Measurements from ENCODE around the gene AGPAT4.

The AGPAT4 gene

GRCh38 chr6:161110028-161110779, 163.7 kb downstream of the AGPAT4 start:
- no peak for DNase-seq (ENCODE audit: low read depth in 3 of 3)

DNA sequence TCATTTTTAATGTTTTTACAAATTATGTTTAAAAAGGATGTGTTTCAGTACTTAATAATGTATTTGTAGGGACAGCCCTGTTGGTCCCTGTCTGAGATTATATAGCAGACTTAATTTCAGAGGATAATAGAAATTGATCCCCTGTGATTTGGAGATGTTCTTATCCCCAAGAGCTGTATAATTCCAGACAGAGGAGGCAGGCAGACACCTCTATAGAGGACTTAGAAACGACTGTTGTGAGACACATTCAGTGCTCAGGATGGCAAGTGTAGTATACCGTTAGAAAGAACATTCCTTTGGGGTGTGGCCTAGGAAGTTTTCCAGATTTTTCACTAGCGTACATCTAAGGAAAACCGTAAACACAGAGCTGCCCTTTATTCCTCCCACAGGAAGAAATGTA, 164.5 kb downstream of the AGPAT4 start:
- no peak for DNase-seq (ENCODE audit: low read depth in 3 of 3)

GRCh38 chr6:161108916-161109315, 164.9 kb downstream of the AGPAT4 start:
- no peak for DNase-seq (ENCODE audit: low read depth in 3 of 3)

DNA sequence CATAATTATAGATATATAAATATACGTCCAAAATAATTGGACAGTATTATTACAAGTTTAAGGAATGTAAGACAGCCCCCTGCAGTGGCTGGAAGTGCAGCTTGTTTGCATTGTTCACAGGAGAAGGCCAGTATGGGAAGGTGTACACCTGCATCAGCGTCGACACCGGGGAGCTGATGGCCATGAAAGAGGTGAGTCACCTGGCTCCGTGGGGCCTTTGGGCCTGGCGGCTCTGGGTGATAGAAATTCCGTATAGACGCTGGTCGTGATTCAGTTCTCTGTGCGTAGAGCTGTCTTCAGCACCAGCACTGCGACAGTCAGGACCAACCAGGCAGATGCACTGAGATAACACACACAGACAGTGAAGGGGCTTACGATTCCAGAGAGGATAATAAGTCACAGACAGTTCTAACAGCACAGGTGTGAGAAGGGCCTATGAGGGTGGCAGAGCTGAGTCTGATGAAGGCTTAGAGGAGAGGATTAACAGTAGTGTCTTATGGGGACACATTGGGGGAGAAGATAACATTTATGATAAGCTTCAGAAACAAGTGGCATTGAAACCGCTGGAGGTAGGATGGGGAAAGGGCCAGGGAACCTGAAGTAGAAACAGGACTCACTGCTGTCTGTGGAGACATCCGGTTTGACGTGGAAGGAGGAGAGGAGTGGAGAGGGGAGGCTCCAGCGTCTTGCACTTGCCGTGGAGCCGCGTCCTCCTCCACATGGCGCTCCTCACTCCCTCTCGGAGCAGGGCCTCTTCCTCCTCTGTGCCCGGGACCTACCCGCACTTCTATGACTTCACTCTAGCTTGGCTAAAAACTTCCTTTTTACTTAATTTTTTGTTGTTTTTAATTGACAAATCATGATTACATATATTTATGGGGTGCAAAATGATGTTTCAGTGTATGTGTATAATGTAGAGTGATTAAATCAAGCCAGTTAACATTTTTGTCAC, 165.8 kb downstream of the AGPAT4 start:
- DNase-seq (ENCODE audit: low read depth in 3 of 3) = no peak

- no peak for DNase-seq (ENCODE audit: low read depth in 3 of 3)
These were observed 168.5 kb downstream of the AGPAT4 start for GRCh38 chr6:161105408-161105807.

GRCh38 chr6:161104966-161105365, 168.9 kb downstream of the AGPAT4 start:
- DNase-seq (ENCODE audit: low read depth in 3 of 3) = no peak

- no peak for DNase-seq (ENCODE audit: low read depth in 3 of 3)
These were observed 170.4 kb downstream of the AGPAT4 start for GRCh38 chr6:161103475-161103874.

- no peak for DNase-seq (ENCODE audit: low read depth in 3 of 3)
These were observed 172.3 kb downstream of the AGPAT4 start for GRCh38 chr6:161101517-161101916.

DNA sequence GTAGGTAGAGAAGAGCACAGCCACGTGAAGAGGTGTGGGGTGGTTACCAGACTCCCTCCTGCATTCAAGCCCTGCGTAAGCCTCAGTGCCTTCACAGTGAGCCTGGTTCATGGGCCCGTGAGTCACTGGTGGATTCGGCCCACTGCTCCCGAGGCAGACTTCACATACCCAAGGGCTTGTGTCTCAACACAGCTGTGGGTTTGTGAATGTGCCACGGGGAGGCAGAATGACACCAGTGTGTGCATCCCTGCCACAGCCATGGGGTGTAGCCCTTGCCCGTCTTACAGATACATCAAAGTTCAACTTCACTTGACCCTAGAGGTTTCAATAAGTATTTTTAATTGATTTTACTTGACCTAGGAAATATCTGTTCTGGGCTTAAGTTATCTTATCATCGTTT, 173.8 kb downstream of the AGPAT4 start:
- no peak for DNase-seq (ENCODE audit: low read depth in 3 of 3)

DNA sequence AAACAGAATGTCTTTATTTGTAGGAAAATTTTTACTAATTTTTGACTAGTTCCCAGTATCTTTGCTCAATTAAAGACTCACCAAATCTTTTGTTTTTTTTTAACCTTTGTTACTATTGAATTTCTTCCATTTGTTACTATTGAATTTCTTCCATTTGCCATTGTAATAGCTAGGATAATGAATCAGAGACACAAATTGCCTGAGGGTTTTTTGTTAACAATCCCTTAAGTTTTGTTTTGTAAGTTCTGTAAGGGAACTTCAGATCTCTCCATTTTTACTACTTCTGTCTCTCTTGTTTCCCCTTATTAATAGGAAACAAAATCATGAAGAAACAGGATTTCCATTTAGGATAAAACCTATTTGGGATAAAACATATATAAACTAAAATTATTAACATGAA, 177.9 kb downstream of the AGPAT4 start:
- DNase-seq (ENCODE audit: low read depth in 3 of 3) = no peak

GRCh38 chr6:161094955-161095354, 178.9 kb downstream of the AGPAT4 start:
- no peak for DNase-seq (ENCODE audit: low read depth in 3 of 3)

GRCh38 chr6:161091972-161092701, 181.7 kb downstream of the AGPAT4 start:
- no peak for DNase-seq (ENCODE audit: low read depth in 3 of 3)

GRCh38 chr6:161091151-161091550, 182.7 kb downstream of the AGPAT4 start:
- DNase-seq (ENCODE audit: low read depth in 3 of 3) = no peak

DNA sequence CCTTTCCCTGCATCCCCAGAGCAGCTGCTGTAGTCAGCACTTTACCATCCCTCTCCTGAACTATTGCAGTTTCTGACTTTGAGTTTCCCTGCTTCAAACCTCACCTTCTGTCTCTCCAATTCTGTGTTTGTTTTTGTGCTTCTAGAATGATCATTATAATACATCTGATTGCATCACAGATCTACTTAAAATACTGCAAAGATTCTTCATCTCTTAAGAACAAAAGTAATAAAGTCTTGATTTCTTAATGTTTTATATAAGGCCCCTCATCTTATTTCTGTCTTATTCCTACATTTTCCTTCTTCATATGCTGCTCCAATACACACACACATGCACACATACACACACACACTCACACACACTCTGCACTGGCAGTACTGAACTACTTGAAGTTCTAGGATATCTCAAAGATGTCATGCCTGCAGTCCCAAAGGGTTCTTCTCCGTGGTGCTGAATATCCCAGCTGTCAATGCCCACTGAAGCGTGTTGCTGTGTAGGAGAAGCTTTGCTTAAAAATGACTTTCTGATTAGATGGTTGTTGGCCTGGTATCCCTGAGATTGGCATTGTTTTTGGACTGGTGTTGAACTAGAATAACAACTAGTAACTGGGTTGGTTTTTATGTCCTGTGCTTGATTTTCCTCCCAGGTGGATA, 185.1 kb downstream of the AGPAT4 start:
- no peak for DNase-seq (ENCODE audit: low read depth in 3 of 3)

DNA sequence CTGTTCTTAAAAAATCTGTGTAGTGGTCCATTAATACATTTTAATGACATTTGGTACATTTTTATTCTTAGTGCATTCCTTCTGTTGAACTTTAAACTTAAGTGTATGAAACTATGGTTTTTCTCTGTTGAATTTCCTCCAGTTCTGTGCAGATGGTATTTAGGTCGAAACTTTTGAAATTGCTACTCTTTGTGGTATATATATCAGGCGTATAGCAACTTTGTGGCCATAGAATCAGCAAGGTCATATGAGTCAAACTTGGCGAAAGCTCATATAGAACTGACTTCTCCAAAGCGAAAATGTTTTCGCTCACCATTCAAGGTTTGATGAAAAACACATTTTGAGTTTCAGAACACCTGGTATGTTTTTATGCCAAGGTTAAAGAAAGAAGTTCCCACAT, 188.6 kb downstream of the AGPAT4 start:
- DNase-seq (ENCODE audit: low read depth in 3 of 3) = no peak

DNA sequence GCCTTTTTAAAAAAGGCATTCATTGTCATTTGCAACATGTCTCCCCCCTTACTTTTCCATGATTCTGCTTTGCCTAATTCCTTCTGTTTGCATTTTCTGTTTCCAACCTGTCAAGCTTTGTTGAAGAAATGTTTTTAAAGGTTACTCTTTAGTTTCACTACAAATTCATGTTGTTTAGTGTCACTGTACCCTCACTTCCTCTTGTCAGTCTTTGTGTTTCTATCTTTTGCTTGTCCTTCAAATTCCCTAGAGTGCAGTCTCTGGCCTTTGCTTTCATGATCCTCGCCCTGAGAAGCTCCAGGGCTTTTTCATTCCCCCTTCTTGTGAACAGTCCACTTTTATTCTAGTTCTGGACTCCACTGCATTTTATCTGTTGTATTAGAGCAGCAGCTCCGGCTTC, 191.6 kb downstream of the AGPAT4 start:
- no peak for DNase-seq (ENCODE audit: low read depth in 3 of 3)

DNA sequence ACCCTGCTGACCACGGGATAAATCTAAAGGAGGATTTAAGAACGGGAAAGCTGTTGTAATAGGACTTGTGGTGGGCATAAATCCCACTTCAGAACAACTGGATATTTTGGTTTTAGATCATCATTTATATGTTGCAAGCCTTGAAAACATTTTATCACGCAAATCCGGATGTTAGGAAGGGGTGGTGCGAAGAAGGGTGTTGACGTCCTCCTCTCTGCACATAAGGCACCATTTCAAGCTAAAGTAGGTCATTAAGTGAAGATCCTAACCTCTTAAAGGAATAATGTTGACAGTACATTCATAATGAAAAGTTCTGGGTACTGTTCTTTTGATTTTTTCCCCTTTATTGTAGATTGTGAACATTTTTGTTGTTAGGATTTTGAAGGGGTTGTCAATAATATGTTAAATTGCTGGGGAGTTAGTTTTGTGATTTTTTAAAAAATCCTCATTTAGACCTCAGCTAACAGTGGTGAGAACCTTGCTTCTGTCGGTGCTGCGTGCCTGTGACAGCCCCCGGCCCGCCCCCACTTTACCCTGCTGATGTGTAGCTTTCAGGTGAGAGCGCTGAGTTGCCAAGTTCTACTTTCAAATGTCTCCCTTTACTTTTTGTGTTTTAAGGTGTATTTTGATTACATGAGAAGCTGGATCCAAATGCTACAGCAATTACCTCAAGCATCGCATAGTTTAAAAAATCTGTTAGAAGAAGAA, 193.4 kb downstream of the AGPAT4 start:
- no peak for DNase-seq (ENCODE audit: low read depth in 3 of 3)

All from stimulated activated CD4-positive, alpha-beta T cell treated with anti-CD3 and anti-CD28 coated beads, TNF-alpha, amount 100 ng/mL, for 48 hours (primary cell).